Measurements from ENCODE around the gene ZSWIM3.
"Not testable (repeated sequence)": the region's sequence is repeated elsewhere in the genome, so short reads cannot be mapped to it uniquely, and the experiment has no call there.

Gene ZSWIM3

DNA sequence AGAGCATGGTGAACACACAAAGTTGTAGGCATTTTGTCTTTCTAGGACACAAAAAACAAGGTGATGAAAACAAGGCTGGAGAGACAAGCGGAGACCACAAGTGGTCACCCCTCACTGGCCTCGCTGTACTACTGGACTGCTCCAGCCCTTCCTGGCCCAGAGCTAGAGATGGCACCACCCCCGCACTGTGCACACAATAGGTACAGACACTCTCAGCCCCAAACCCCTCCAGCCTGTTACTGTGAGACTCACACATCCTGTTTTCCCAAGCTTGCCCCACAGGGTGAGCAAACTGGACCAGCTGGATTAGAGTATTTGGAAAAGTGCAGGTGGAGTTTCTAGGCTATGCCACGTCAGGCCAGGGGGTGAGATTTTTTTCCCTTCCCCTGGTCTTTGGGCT is 15.2 kb downstream of the ZSWIM3 start:
- H3K9ac ChIP-seq (ENCODE audit: low read length): no peak overlapping the region
- no peak overlapping the region for H3K4me3 ChIP-seq (ENCODE audit: low read length)
- H3K27me3 ChIP-seq (ENCODE audit: control insufficient read depth, insufficient read depth, low read length): no peaks in the 10 kb centered on the region
- peaks cover 5% of the 10 kb centered on the region for H3K36me3 ChIP-seq (ENCODE audit: control insufficient read depth, insufficient read depth, low read length)
- H3K4me1 ChIP-seq (ENCODE audit: control insufficient read depth, insufficient read depth, low read length): peaks cover under 1% of the 10 kb centered on the region
- no peaks in the 10 kb centered on the region for H3K9me3 ChIP-seq (ENCODE audit: control insufficient read depth, low read length)

- H3K9ac ChIP-seq (ENCODE audit: low read length): no peak overlapping the region
- no peak overlapping the region for H3K4me3 ChIP-seq (ENCODE audit: low read length)
- H3K27me3 ChIP-seq (ENCODE audit: control insufficient read depth, insufficient read depth, low read length): no peaks in the 10 kb centered on the region
- H3K36me3 ChIP-seq (ENCODE audit: control insufficient read depth, insufficient read depth, low read length): peaks cover 9% of the 10 kb centered on the region
- H3K4me1 ChIP-seq (ENCODE audit: control insufficient read depth, insufficient read depth, low read length): no peaks in the 10 kb centered on the region
- H3K9me3 ChIP-seq (ENCODE audit: control insufficient read depth, low read length): no peaks in the 10 kb centered on the region
These were observed 16.1 kb downstream of the ZSWIM3 start for GRCh38 chr20:45873409-45874103.

- H3K9ac ChIP-seq (ENCODE audit: low read length); H3K27me3 ChIP-seq (ENCODE audit: control insufficient read depth, insufficient read depth, low read length); H3K4me3 ChIP-seq (ENCODE audit: low read length); H3K4me1 ChIP-seq (ENCODE audit: control insufficient read depth, insufficient read depth, low read length); H3K9me3 ChIP-seq (ENCODE audit: control insufficient read depth, low read length); H3K36me3 ChIP-seq (ENCODE audit: control insufficient read depth, insufficient read depth, low read length): not testable (repeated sequence)
These were observed 16.7 kb downstream of the ZSWIM3 start for GRCh38 chr20:45874104-45874481.

DNA sequence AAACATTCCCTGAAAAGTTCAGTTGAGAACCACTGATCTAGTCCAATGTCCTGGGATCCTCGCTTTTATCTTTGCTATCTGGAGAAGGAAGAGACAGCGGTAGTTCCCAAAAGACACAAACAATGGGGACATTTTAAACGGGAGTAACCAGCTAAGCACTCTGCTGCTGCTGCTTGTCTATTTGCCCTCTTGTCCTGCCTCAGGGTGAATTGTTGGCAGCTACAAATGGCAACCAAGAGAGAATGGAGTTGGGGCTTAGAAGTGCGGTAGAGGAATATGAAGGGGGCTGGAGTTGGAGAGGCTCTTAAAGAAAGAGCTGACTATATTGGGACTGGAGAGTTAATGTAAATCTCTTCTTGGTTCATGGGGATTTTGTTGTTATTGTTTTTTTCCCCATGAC is 17.2 kb downstream of the ZSWIM3 start:
- Histone ChIP-seq H3K9me3 (ENCODE audit: control insufficient read depth, low read length) (no peaks in the 10 kb centered on the region), H3K4me1 (ENCODE audit: control insufficient read depth, insufficient read depth, low read length) (no peaks in the 10 kb centered on the region), H3K4me3 (ENCODE audit: low read length) (no peak overlapping the region), H3K9ac (ENCODE audit: low read length) (no peak overlapping the region), H3K27me3 (ENCODE audit: control insufficient read depth, insufficient read depth, low read length) (no peaks in the 10 kb centered on the region), H3K36me3 (ENCODE audit: control insufficient read depth, insufficient read depth, low read length) (peaks cover 9% of the 10 kb centered on the region)

DNA sequence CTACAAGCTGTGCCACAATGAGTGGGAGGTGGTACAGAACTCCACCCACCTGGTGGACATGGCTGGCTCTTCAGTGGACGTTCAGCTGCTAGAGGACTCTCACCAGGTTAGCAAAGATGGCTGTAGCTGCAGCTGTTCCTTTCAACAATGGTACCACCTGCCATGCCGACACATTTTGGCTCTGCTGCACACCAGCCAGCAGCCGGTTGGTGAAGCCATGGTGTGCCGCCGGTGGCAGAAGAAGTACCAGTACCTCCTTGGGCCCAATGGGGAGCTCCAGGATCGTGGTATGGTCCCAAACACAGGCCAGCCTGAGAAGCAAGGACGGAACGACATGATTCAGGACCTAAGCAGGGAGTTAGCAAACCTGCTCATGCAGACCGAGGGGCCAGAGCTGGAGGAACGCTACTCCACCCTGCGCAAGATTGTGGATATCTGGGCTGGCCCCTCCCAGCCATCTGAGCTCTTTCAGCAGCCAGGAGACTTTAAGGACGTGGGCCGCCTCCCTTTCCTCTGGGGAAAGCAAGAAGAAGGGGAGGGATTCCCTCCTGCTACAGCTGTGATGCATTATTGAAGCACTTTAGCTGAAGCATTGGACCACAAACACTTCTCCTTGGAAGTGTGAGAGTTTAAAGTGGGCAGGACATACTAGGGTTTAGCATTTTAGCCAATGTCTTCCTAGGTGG is 20.8 kb downstream of the ZSWIM3 start:
- no peaks in the 10 kb centered on the region for H3K27me3 ChIP-seq (ENCODE audit: control insufficient read depth, insufficient read depth, low read length)
- H3K36me3 ChIP-seq (ENCODE audit: control insufficient read depth, insufficient read depth, low read length): peaks cover 13% of the 10 kb centered on the region
- H3K9ac ChIP-seq (ENCODE audit: low read length): no peak overlapping the region

GRCh38 chr20:45880988-45881788 is 23.8 kb downstream of the ZSWIM3 start, which contains the start of gene ZSWIM1:
ZSWIM1 (plus strand) TSS chr20:45881227; CDS start chr20:45882593, 1,366 bp downstream.
- H3K9ac ChIP-seq (ENCODE audit: low read length): peak within 1 kb of the TSS; percentile 92
- H3K27me3 ChIP-seq (ENCODE audit: control insufficient read depth, insufficient read depth, low read length): no peaks in the 10 kb centered on the region
- H3K4me1 ChIP-seq (ENCODE audit: control insufficient read depth, insufficient read depth, low read length): no peaks in the 10 kb centered on the region
- H3K4me3 ChIP-seq (ENCODE audit: low read length): peak within 1 kb of the TSS; percentile 89
- no peaks in the 10 kb centered on the region for H3K9me3 ChIP-seq (ENCODE audit: control insufficient read depth, low read length)
- peaks cover 16% of the 10 kb centered on the region for H3K36me3 ChIP-seq (ENCODE audit: control insufficient read depth, insufficient read depth, low read length)

More for the DNA sequence above, 20.8 kb downstream of the ZSWIM3 start:
- no peaks in the 10 kb centered on the region for H3K4me1 ChIP-seq (ENCODE audit: control insufficient read depth, insufficient read depth, low read length)
- no peaks in the 10 kb centered on the region for H3K9me3 ChIP-seq (ENCODE audit: control insufficient read depth, low read length)
- no peak overlapping the region for H3K4me3 ChIP-seq (ENCODE audit: low read length)

DNA sequence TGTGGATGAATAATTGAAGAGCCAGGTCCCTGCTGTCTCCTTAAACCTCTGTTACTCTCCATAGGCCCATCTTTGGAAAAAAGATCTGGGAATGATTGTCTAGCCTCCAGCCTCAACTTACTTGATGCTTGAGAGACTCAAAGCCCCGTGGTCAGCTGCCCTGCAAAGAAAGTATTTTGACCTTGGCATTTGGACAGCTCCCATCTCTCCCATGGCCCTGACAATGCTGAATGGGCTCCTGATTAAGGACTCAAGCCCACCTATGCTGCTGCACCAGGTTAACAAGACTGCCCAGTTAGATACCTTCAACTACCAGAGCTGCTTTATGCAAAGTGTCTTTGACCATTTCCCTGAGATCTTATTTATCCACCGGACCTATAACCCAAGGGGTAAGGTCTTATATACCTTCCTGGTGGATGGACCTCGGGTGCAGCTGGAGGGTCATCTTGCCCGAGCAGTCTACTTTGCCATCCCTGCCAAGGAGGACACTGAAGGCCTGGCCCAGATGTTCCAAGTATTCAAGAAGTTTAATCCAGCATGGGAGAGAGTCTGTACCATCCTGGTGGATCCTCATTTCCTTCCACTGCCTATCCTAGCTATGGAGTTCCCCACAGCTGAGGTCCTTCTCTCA is 25.2 kb downstream of the ZSWIM3 start:
- H3K36me3 ChIP-seq (ENCODE audit: control insufficient read depth, insufficient read depth, low read length): peaks cover 12% of the 10 kb centered on the region
- H3K27me3 ChIP-seq (ENCODE audit: control insufficient read depth, insufficient read depth, low read length): no peaks in the 10 kb centered on the region
- H3K9me3 ChIP-seq (ENCODE audit: control insufficient read depth, low read length): no peaks in the 10 kb centered on the region
- no peaks in the 10 kb centered on the region for H3K4me1 ChIP-seq (ENCODE audit: control insufficient read depth, insufficient read depth, low read length)
- no peak overlapping the region for H3K4me3 ChIP-seq (ENCODE audit: low read length)
- H3K9ac ChIP-seq (ENCODE audit: low read length): no peak overlapping the region

- H3K27me3 ChIP-seq (ENCODE audit: control insufficient read depth, insufficient read depth, low read length): no peaks in the 10 kb centered on the region
- H3K9me3 ChIP-seq (ENCODE audit: control insufficient read depth, low read length): no peaks in the 10 kb centered on the region
- H3K9ac ChIP-seq (ENCODE audit: low read length): no peak overlapping the region
- no peaks in the 10 kb centered on the region for H3K4me1 ChIP-seq (ENCODE audit: control insufficient read depth, insufficient read depth, low read length)
- no peak overlapping the region for H3K4me3 ChIP-seq (ENCODE audit: low read length)
- peaks cover 9% of the 10 kb centered on the region for H3K36me3 ChIP-seq (ENCODE audit: control insufficient read depth, insufficient read depth, low read length)
These were observed 25.7 kb downstream of the ZSWIM3 start for GRCh38 chr20:45883100-45883469.

DNA sequence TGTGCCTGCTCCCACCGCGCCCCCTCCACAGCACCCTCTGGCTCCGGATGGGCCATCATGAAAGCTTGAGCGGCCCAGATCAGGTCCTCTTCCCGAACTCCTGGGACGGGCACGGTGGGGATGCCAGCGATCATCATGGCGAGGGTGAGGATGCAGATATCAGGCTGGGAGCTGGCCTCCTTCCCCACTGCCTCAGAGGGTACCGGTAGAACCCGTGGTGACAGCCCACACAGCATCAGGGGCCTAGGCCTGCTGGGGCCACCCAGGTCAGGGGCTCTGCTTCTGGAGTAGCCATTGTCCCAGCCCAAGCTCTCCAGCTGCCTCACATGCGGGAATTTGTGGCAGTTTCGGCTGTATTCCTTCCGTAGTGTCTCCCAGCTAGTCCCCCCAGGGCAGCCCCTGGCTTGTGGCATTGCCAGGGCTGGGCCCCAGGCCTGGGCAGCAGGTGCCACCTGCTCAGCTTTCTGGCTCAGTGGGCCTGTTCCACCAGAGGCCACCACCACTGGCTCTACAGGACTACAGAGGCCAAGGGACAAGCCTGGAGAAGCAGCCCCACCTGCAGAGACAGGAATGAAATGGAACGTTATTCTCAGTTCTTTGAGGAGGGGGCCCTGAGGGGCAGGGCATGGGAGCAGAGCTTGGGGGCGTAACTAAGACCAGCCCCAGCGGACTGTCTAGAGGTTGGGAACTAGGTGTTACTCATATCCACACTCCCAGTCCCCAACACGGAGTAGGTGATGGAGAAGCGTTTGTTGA is 29.4 kb downstream of the ZSWIM3 start:
- peaks cover 7% of the 10 kb centered on the region for H3K36me3 ChIP-seq (ENCODE audit: control insufficient read depth, insufficient read depth, low read length)
- no peaks in the 10 kb centered on the region for H3K9me3 ChIP-seq (ENCODE audit: control insufficient read depth, low read length)
- no peak overlapping the region for H3K4me3 ChIP-seq (ENCODE audit: low read length)
- no peaks in the 10 kb centered on the region for H3K27me3 ChIP-seq (ENCODE audit: control insufficient read depth, insufficient read depth, low read length)
- H3K4me1 ChIP-seq (ENCODE audit: control insufficient read depth, insufficient read depth, low read length): peaks cover 2% of the 10 kb centered on the region
- no peak overlapping the region for H3K9ac ChIP-seq (ENCODE audit: low read length)

GRCh38 chr20:45887346-45887715 is 29.9 kb downstream of the ZSWIM3 start, which contains the start of gene SPATA25:
SPATA25 (minus strand) TSS chr20:45887622; CDS start chr20:45887590, 32 bp downstream.
- Histone ChIP-seq H3K4me3 (ENCODE audit: low read length) (no peak within 1 kb of the TSS), H3K9me3 (ENCODE audit: control insufficient read depth, low read length) (no peaks in the 10 kb centered on the region), H3K36me3 (ENCODE audit: control insufficient read depth, insufficient read depth, low read length) (peaks cover 7% of the 10 kb centered on the region), H3K27me3 (ENCODE audit: control insufficient read depth, insufficient read depth, low read length) (no peaks in the 10 kb centered on the region), H3K9ac (ENCODE audit: low read length) (no peak within 1 kb of the TSS), H3K4me1 (ENCODE audit: control insufficient read depth, insufficient read depth, low read length) (peaks cover 8% of the 10 kb centered on the region)

DNA sequence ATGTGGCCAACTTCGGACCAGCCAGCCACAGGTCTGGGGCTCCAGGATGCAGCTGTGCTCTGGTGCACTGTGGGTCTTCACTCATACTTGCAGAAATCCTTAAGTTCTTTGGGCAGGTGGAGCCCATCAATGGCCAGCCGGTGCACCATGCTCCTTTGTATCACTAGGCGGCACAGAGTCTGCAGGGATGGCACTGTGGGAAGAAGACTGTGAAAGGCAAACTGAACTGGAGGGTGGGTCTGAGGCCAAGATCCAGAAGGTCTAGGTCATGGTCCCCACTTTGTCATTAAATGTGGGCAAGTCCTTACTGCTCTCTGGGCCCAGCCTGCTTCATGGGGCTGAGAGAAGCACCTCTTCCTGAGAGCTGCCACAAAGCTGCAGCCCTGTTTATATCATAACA is 31.3 kb downstream of the ZSWIM3 start:
- H3K36me3 ChIP-seq (ENCODE audit: control insufficient read depth, insufficient read depth, low read length): no peaks in the 10 kb centered on the region
- H3K9me3 ChIP-seq (ENCODE audit: control insufficient read depth, low read length): no peaks in the 10 kb centered on the region
- H3K27me3 ChIP-seq (ENCODE audit: control insufficient read depth, insufficient read depth, low read length): no peaks in the 10 kb centered on the region
- H3K4me3 ChIP-seq (ENCODE audit: low read length): no peak overlapping the region
- H3K4me1 ChIP-seq (ENCODE audit: control insufficient read depth, insufficient read depth, low read length): peaks cover 12% of the 10 kb centered on the region
- H3K9ac ChIP-seq (ENCODE audit: low read length): no peak overlapping the region

Measured in mucosa of stomach (tissue), 1 donor.